Lower leg skin (tissue), 4 donors: ENCODE data around the gene ZNF526. TPM values are rescaled to one million over a fixed set of nuclear protein-coding genes. Genes with fewer than 3 reads are reported as not detected.

Experiments used
- DNase-seq, 2 donors: peaks; one replicate each; pipeline ENCODE4 v3.0.0-alpha.2; 2019; ENCODE audit warnings: low spot score in 2 of 2
- H3K4me3 ChIP-seq: fragments of 200-600 bp; sonication (generic); 2 replicates; pipeline ENCODE4 v1.5.1; 2017; ENCODE audit warnings: mild to moderate bottlenecking, low read depth; ENCODE audit not compliant: poor library complexity, severe bottlenecking
- POLR2A ChIP-seq, 2 donors: fragments of 450-650 bp; IDR thresholded peaks; one replicate each; pipeline ENCODE4 v1.6.1; 2016 to 2017; ENCODE audit warnings: antibody characterized with exemption in 2 of 2, mild to moderate bottlenecking in 1 of 2, moderate library complexity in 1 of 2
- WGBS, 2 donors: methylation state at CpG; one replicate each; pipeline ENCODE4 v1.1.5; 2018; 5-methylcytosine and 5-hydroxymethylcytosine counted together
- intact Hi-C: fragments of 100-400 bp; cut with DNase I; formaldehyde crosslinking; loops from one replicate; pipeline ENCODE4 v1.15.0; 2023; ENCODE audit warnings: low total_unique reads
- total RNA-seq, 4 donors: library from RNA; depleted of rRNA; stranded (reverse); fragments of >200 nt; gene quantifications; one replicate each; pipeline ENCODE4 v1.1.0, GENCODE V29; 2016
- TF ChIP-seq, protein P1 (sequence below), 3 donors: fragments of 450-650 bp; IDR thresholded peaks; one replicate each; pipeline ENCODE4 v1.5.1; 2016; ENCODE audit warnings: antibody characterized with exemption in 3 of 3, mild to moderate bottlenecking in 3 of 3, moderate library complexity in 2 of 3

The ZNF526 gene
- total RNA-seq, 4 donors from 2014 or later, result 6.9 to 10.7 (median 8.6) TPM

- no peak for TF ChIP-seq POLR2A (IDR thresholded peaks at IDR 0.05)
- TF ChIP-seq, protein P1, sequence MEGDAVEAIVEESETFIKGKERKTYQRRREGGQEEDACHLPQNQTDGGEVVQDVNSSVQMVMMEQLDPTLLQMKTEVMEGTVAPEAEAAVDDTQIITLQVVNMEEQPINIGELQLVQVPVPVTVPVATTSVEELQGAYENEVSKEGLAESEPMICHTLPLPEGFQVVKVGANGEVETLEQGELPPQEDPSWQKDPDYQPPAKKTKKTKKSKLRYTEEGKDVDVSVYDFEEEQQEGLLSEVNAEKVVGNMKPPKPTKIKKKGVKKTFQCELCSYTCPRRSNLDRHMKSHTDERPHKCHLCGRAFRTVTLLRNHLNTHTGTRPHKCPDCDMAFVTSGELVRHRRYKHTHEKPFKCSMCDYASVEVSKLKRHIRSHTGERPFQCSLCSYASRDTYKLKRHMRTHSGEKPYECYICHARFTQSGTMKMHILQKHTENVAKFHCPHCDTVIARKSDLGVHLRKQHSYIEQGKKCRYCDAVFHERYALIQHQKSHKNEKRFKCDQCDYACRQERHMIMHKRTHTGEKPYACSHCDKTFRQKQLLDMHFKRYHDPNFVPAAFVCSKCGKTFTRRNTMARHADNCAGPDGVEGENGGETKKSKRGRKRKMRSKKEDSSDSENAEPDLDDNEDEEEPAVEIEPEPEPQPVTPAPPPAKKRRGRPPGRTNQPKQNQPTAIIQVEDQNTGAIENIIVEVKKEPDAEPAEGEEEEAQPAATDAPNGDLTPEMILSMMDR (IDR thresholded peaks at IDR 0.05), result no peak
- 43 to 46% methylated on average over 3 of the region's 3 CpGs for WGBS, 2 donors
- DNase-seq, result peak in 1 of 2 donors; percentile 85
- intact Hi-C loops, result no loop called here
- no peak overlapping the region for H3K4me3 ChIP-seq
Observed at GRCh38 chr19:42276284-42276683, 56.2 kb downstream of the ZNF526 start.

DNA sequence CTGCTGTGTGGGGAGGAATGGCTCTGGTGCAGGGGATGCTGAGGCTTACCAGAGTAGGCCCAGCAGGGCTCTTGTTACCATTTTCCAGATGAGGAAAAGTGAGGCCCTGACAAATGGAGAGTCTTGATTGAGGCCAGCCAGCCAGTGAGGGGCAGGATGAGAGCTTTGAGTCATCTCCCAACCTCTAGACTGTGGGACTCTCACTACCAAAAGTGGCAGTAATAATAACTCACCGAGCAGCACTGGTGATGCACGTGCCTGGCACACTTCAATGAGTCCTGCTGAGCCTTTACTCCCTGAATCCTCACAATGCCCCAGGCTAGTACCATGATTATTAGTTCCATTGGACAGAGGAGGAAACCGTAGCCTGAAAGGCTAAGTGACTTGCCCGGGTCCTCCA, 56.7 kb downstream of the ZNF526 start:
- no peak for DNase-seq
- intact Hi-C loops, result no loop called here
- TF ChIP-seq, protein P1 (IDR thresholded peaks at IDR 0.05), result no peak
- TF ChIP-seq POLR2A (IDR thresholded peaks at IDR 0.05), result no peak
- 42% methylated on average over 4 of the region's 4 CpGs for WGBS, 2 donors
- no peak overlapping the region for H3K4me3 ChIP-seq

Other genes with a start within 250 kb of the ZNF526 start
- not detected for gene ATP1A3, start 226.1 kb upstream of the ZNF526 start, total RNA-seq
- gene GRIK5, start 150.1 kb upstream of the ZNF526 start, total RNA-seq, result 1 to 10 TPM in 1 of 4 donors, under 1 TPM in 3; 0.11 to 1.4 (median 0.82) TPM
- gene ZNF574, start 144.1 kb upstream of the ZNF526 start, total RNA-seq, result 10 to 100 TPM; 28.4 to 52.1 (median 30.8) TPM
- gene POU2F2, start 87.9 kb upstream of the ZNF526 start, total RNA-seq, result 1 to 10 TPM in 2 of 4 donors, under 1 TPM in 2; 0.67 to 3.8 (median 1.0) TPM
- gene DEDD2, start 2.6 kb upstream of the ZNF526 start, total RNA-seq, result 100 to 1,000 TPM in 2 of 4 donors, 10 to 100 TPM in 2; 82.9 to 135 (median 93.5) TPM
- gene GSK3A, start 22.3 kb downstream of the ZNF526 start, total RNA-seq, result 10 to 100 TPM; 31.4 to 42.0 (median 34.1) TPM
- 10 to 100 TPM; 29.9 to 44.0 (median 36.9) TPM for gene ERF, start 34.8 kb downstream of the ZNF526 start, total RNA-seq
- gene CIC, start 48.9 kb downstream of the ZNF526 start, total RNA-seq, result 10 to 100 TPM; 57.8 to 90.0 (median 59.0) TPM
- gene PRR19, start 81.8 kb downstream of the ZNF526 start, total RNA-seq, result under 1 TPM in 3 of 4 donors, not detected in 1; 0.23 to 0.30 (median 0.29) TPM
- 10 to 100 TPM in 3 of 4 donors, 1 to 10 TPM in 1; 4.3 to 18.4 (median 14.0) TPM for gene PAFAH1B3, start 82.3 kb downstream of the ZNF526 start, total RNA-seq
- under 1 TPM in 1 of 4 donors, not detected in 3; 0.88 TPM for gene TMEM145, start 93.0 kb downstream of the ZNF526 start, total RNA-seq
- gene MEGF8, start 105.3 kb downstream of the ZNF526 start, total RNA-seq, result 10 to 100 TPM in 3 of 4 donors, 1 to 10 TPM in 1; 6.1 to 14.1 (median 12.0) TPM
- gene CNFN, start 170.0 kb downstream of the ZNF526 start, total RNA-seq, result 100 to 1,000 TPM; 359 to 606 (median 493) TPM
- 10 to 100 TPM; 20.9 to 96.9 (median 55.9) TPM for gene LIPE, start 207.1 kb downstream of the ZNF526 start, total RNA-seq
- under 1 TPM in 1 of 4 donors, not detected in 3; 0.69 TPM for gene CXCL17, start 222.6 kb downstream of the ZNF526 start, total RNA-seq